Kidney epithelial cell (primary cell): Measurements from ENCODE around the gene TRIP4. TPM values are rescaled to one million over a fixed set of nuclear protein-coding genes. Genes with fewer than 3 reads are reported as not detected.

ENCODE experiments used
- DNase-seq: peaks from one replicate; pipeline ENCODE4 v3.0.0-alpha.2; 2010; ENCODE audit warnings: low read depth
- H3K27me3 ChIP-seq: 2 replicates; pipeline ENCODE4 v1.6.0; 2011; ENCODE audit warnings: low read length; ENCODE audit not compliant: control insufficient read depth, insufficient read depth
- H3K36me3 ChIP-seq: 2 replicates; pipeline ENCODE4 v1.5.1; 2011; ENCODE audit warnings: low read length; ENCODE audit not compliant: control insufficient read depth, insufficient read depth
- H3K4me3 ChIP-seq: 2 replicates; pipeline ENCODE4 v1.5.1; 2011; ENCODE audit warnings: low read depth, mild to moderate bottlenecking, control low read depth, low read length
- total RNA-seq: library from RNA; depleted of rRNA; stranded (reverse); fragments of >200 nt; gene quantifications from 2 replicates; pipeline ENCODE4 v1.2.3, GENCODE V29; 2015
- TF ChIP-seq, protein P1 (sequence below): IDR thresholded peaks from 2 replicates; pipeline ENCODE4 v1.5.1; 2011; ENCODE audit warnings: mild to moderate bottlenecking, moderate library complexity, low read length, control low read depth, inconsistent platforms; ENCODE audit not compliant: insufficient read depth, poor library complexity, severe bottlenecking

Gene TRIP4
- total RNA-seq, 1 donor from 2014 or later = 12.3 TPM

DNA sequence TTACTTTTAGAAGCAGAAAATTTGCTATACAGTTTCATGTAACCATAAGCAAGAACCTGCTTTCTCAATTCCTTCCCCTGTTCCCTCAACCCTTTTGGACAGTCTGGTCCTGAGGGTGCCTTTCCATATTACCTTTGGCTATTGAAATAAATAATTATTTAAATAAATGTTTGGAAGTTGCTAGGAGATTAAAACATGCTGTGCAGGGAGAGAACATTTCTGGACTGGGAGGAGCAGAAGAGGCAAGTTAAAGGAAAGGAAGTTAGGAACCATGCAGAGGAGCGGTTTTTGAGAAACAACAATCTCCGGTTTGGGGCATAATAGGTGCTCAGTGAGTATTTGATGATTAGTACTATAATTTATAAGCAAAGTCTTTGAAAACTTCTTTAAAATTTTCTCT, 114.5 kb downstream of the TRIP4 start:
- DNase-seq = no peak
- Histone ChIP-seq H3K36me3 (no peaks in the 10 kb centered on the region), H3K4me3 (no peak overlapping the region), H3K27me3 (no peaks in the 10 kb centered on the region)
- TF ChIP-seq, protein P1, sequence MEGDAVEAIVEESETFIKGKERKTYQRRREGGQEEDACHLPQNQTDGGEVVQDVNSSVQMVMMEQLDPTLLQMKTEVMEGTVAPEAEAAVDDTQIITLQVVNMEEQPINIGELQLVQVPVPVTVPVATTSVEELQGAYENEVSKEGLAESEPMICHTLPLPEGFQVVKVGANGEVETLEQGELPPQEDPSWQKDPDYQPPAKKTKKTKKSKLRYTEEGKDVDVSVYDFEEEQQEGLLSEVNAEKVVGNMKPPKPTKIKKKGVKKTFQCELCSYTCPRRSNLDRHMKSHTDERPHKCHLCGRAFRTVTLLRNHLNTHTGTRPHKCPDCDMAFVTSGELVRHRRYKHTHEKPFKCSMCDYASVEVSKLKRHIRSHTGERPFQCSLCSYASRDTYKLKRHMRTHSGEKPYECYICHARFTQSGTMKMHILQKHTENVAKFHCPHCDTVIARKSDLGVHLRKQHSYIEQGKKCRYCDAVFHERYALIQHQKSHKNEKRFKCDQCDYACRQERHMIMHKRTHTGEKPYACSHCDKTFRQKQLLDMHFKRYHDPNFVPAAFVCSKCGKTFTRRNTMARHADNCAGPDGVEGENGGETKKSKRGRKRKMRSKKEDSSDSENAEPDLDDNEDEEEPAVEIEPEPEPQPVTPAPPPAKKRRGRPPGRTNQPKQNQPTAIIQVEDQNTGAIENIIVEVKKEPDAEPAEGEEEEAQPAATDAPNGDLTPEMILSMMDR = no peak

DNA sequence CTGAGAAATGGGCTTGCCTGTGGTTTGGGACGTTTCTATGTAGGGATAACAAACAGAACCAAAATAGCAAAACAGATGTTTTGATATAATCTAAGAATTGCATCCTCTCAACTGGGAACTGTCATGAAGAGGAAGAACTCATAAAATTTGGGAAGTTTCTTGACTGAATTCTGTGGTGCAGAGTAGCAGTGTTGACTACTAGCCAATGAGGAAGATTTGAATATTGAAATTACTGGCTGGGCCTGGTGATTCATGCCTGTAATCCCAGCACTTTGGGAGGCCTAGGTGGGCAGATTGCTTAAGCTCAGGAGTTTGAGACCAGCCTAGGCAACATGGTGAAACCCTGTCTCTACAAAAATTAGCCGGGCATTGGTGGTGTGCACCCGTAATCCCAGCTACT, 114.9 kb downstream of the TRIP4 start:
- Histone ChIP-seq H3K4me3 (no peak overlapping the region), H3K36me3 (no peaks in the 10 kb centered on the region), H3K27me3 (no peaks in the 10 kb centered on the region)
- TF ChIP-seq, protein P1 = no peak
- no peak for DNase-seq

DNA sequence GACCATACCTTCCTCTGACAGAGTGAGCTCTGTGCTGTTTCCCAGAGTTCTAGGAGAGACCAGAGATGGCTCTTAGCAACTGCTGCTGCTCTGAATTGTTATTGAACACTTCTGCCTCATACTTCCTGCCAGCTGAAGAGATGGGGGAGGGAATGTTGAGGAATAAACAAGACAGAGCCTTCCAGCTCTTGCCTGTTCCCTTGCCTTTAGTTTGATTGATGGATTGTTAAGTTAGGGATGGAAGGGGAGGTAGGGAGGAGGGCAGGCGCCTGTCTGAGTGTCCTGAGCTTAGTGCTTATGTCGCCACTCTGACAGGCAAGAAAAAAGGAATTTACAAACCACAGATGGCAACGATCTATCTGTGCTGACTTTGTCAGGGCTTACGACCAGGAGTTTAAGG, 115.6 kb downstream of the TRIP4 start:
- no peaks in the 10 kb centered on the region for H3K36me3 ChIP-seq
- no peaks in the 10 kb centered on the region for H3K27me3 ChIP-seq
- DNase-seq = peak; percentile 23
- TF ChIP-seq, protein P1 = no peak
- no peak overlapping the region for H3K4me3 ChIP-seq

DNA sequence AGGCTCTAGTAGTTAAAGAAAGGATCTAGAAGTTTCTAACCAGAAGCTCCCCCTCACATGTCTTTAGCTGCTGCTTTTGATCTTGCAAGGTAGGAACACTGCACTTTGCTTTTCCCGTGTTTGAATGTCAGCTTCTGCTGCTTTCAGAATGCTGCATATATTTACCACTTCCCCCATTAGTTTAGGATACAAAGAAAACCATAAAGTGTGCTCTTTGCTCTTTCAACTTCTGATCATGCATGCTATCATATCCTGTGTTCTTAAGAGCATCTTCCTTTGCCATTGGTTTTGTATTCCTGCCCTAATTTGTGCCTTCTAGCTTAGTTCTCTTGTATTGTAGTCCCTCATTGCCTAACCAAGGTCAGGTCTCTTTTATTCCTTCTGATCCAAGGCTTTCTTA, 116.0 kb downstream of the TRIP4 start:
- no peak for DNase-seq
- H3K4me3 ChIP-seq = no peak overlapping the region
- no peaks in the 10 kb centered on the region for H3K27me3 ChIP-seq
- TF ChIP-seq, protein P1 = no peak
- no peaks in the 10 kb centered on the region for H3K36me3 ChIP-seq

Other genes with a start within 250 kb of the TRIP4 start
- gene SNX22, start 236.1 kb upstream of the TRIP4 start, total RNA-seq = 0.14 and 1.0 TPM in 2 replicates
- gene PPIB, start 224.8 kb upstream of the TRIP4 start, total RNA-seq = 707 and 736 TPM in 2 replicates
- 23.5 and 27.8 TPM in 2 replicates for gene CSNK1G1, start 31.7 kb upstream of the TRIP4 start, total RNA-seq
- 2.6 and 8.4 TPM in 2 replicates for gene PCLAF, start 6.4 kb upstream of the TRIP4 start, total RNA-seq
- gene ZNF609, start 72.7 kb downstream of the TRIP4 start, total RNA-seq = 18.4 and 19.0 TPM in 2 replicates